WTC11 (cell line): ENCODE data around the gene CFAP298. TPM values are rescaled to one million over a fixed set of nuclear protein-coding genes. Genes with fewer than 3 reads are reported as not detected.

Source experiments
- ATAC-seq: fragments of 200-7000 bp; cut with Tn5 transposase; 2 replicates; pipeline ENCODE4 v1.10.0; 2021; ENCODE audit warnings: mild to moderate bottlenecking, moderate library complexity
- CTCF ChIA-PET: fragments of 300-600 bp; sonication (Branson Sonifier 250); formaldehyde crosslinking; loops from one replicate; lab custom pipeline; 2021; ENCODE audit warnings: antibody characterized with exemption; lab: Charles Lee
- POLR2A ChIA-PET: fragments of 350-600 bp; sonication (Branson Sonifier 250); formaldehyde crosslinking; loops from one replicate; lab custom pipeline; 2021; ENCODE audit warnings: antibody characterized with exemption; lab: Charles Lee
- DNase-seq: peaks from one replicate; pipeline ENCODE4 v3.0.0; 2021; ENCODE audit warnings: low spot score
- H3K27ac Mint-ChIP-seq: 2 replicates; pipeline ENCODE4 v1.8.0; 2021; ENCODE audit warnings: mixed read lengths
- H3K27me3 Mint-ChIP-seq: 2 replicates; pipeline ENCODE4 v1.8.0; 2021; ENCODE audit warnings: low read depth, mild to moderate bottlenecking, moderate library complexity, mixed read lengths
- H3K36me3 Mint-ChIP-seq: 2 replicates; pipeline ENCODE4 v1.8.0; 2021; ENCODE audit warnings: mixed read lengths
- H3K4me1 Mint-ChIP-seq: 2 replicates; pipeline ENCODE4 v1.8.0; 2022; ENCODE audit warnings: mixed read lengths
- H3K4me3 Mint-ChIP-seq: 2 replicates; pipeline ENCODE4 v1.8.0; 2021; ENCODE audit warnings: mild to moderate bottlenecking, moderate library complexity, mixed read lengths
- H3K9me3 Mint-ChIP-seq: 2 replicates; pipeline ENCODE4 v1.8.0; 2021; ENCODE audit warnings: mixed read lengths
- ATF1 ChIP-seq: sonication (generic); formaldehyde crosslinking; IDR thresholded peaks from 2 replicates; pipeline ENCODE4 v1.8.1; 2023; ENCODE audit warnings: mild to moderate bottlenecking, moderate library complexity, missing genetic modification reagents
- ATF6 ChIP-seq: sonication (generic); formaldehyde crosslinking; IDR thresholded peaks from 2 replicates; pipeline ENCODE4 v1.8.1; 2023; ENCODE audit warnings: mild to moderate bottlenecking, missing genetic modification reagents
- ELF4 ChIP-seq: sonication (generic); formaldehyde crosslinking; IDR thresholded peaks from 2 replicates; pipeline ENCODE4 v1.8.1; 2022; ENCODE audit warnings: low read depth, mild to moderate bottlenecking, moderate library complexity, missing genetic modification reagents
- EMX1 ChIP-seq: fragments of 250-450 bp; sonication (Bioruptor Pico); IDR thresholded peaks from 2 replicates; pipeline ENCODE4 v1.8.0; 2021; ENCODE audit warnings: mild to moderate bottlenecking
- FOXP1 ChIP-seq: sonication (generic); formaldehyde crosslinking; IDR thresholded peaks from 2 replicates; pipeline ENCODE4 v1.8.0; 2022; ENCODE audit warnings: missing genetic modification reagents, mild to moderate bottlenecking, moderate library complexity, borderline replicate concordance
- HMGA2 ChIP-seq: fragments of 250-450 bp; sonication (Bioruptor Pico); IDR thresholded peaks from 2 replicates; pipeline ENCODE4 v1.4.0; 2021; ENCODE audit warnings: mild to moderate bottlenecking, moderate library complexity
- IRF2 ChIP-seq: sonication (generic); formaldehyde crosslinking; IDR thresholded peaks from 2 replicates; pipeline ENCODE4 v1.8.0; 2022; ENCODE audit warnings: low read depth, missing genetic modification reagents, borderline replicate concordance
- MAX ChIP-seq: sonication (generic); formaldehyde crosslinking; IDR thresholded peaks from 2 replicates; pipeline ENCODE4 v1.8.0; 2022; ENCODE audit warnings: mild to moderate bottlenecking, missing genetic modification reagents
- MXD4 ChIP-seq: fragments of 250-450 bp; sonication (Bioruptor Pico); IDR thresholded peaks from 2 replicates; pipeline ENCODE4 v1.8.0; 2021; ENCODE audit warnings: mild to moderate bottlenecking, moderate library complexity, borderline replicate concordance
- PRDM15 ChIP-seq: sonication (generic); formaldehyde crosslinking; IDR thresholded peaks from 2 replicates; pipeline ENCODE4 v1.8.0; 2022; ENCODE audit warnings: missing genetic modification reagents
- SOX15 ChIP-seq: fragments of 250-450 bp; sonication (Bioruptor Pico); IDR thresholded peaks from 2 replicates; pipeline ENCODE4 v1.9.0; 2021; ENCODE audit warnings: mild to moderate bottlenecking
- TEAD1 ChIP-seq: sonication (generic); formaldehyde crosslinking; IDR thresholded peaks from 2 replicates; pipeline ENCODE4 v1.8.0; 2022; ENCODE audit warnings: mild to moderate bottlenecking, missing genetic modification reagents
- ZMAT4 ChIP-seq: fragments of 250-450 bp; sonication (Bioruptor Pico); IDR thresholded peaks from 2 replicates; pipeline ENCODE4 v1.9.0; 2021; ENCODE audit warnings: mild to moderate bottlenecking
- ZNF138 ChIP-seq: sonication (generic); formaldehyde crosslinking; conservative IDR thresholded peaks from 2 replicates; pipeline ENCODE4 v1.8.1; 2022; ENCODE audit warnings: mild to moderate bottlenecking, moderate library complexity, missing genetic modification reagents
- ZNF263 ChIP-seq: sonication (generic); formaldehyde crosslinking; IDR thresholded peaks from 2 replicates; pipeline ENCODE4 v1.8.1; 2022; ENCODE audit warnings: low read depth, mild to moderate bottlenecking, moderate library complexity, missing genetic modification reagents
- ZNF281 ChIP-seq: sonication (generic); formaldehyde crosslinking; IDR thresholded peaks from 2 replicates; pipeline ENCODE4 v1.8.0; 2023; ENCODE audit warnings: mild to moderate bottlenecking, missing genetic modification reagents
- ZNF396 ChIP-seq: fragments of 250-450 bp; sonication (Bioruptor Pico); IDR thresholded peaks from 2 replicates; pipeline ENCODE4 v1.8.0; 2021; ENCODE audit warnings: mild to moderate bottlenecking, moderate library complexity, borderline replicate concordance
- total RNA-seq: library from RNA; stranded (reverse); gene quantifications from 3 replicates; pipeline ENCODE4 v1.2.3, GENCODE V29; 2021
- TF ChIP-seq, protein P1 (sequence below): sonication (generic); formaldehyde crosslinking; IDR thresholded peaks from 2 replicates; pipeline ENCODE4 v1.8.0; 2022; ENCODE audit warnings: mild to moderate bottlenecking, missing genetic modification reagents
- TF ChIP-seq, protein P2 (sequence below): fragments of 250-450 bp; sonication (Bioruptor Pico); IDR thresholded peaks from 2 replicates; pipeline ENCODE4 v1.8.0; 2021; ENCODE audit warnings: mild to moderate bottlenecking

The CFAP298 gene
- total RNA-seq, 1 experiment from 2014 or later, result 98.1 TPM

DNA sequence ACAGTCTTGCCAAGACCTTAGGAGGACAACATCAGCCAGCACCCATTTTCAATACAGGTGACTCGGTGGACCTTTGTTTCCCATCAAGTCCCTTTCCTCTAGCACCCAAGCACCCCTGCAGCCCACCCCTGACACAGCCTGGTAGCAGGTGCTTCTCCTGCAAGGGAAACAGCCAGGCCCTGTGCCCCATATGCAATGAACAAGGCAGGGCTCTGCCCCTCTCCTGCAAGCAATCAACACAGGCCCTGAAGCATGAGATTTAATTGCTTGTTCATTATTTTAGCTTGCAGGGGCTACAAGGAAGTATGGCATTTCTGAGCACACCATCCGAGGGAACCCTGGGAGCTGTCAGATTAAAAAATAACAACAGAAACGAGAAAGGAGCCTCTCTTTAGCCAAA lies 62.3 kb downstream of the CFAP298 start (continued):
- TF ChIP-seq PRDM15 (no peak), ZNF263 (no peak), MXD4 (CRISPR knock-in tag) (no peak), FOXP1 (CRISPR knock-in tag) (no peak)

- Mint-ChIP-seq H3K36me3 (no peaks in the 10 kb centered on the region), H3K27me3 (no peaks in the 10 kb centered on the region; the same call in 1 of the 2 replicates), H3K4me1 (peaks cover 9% of the 10 kb centered on the region), H3K4me3 (no peak overlapping the region), H3K27ac (no peak overlapping the region), H3K9me3 (no peaks in the 10 kb centered on the region)
- CTCF ChIA-PET, result no interaction called here
- POLR2A ChIA-PET, result no interaction called here
- no peak for ATAC-seq
- TF ChIP-seq EMX1 (no peak), ATF1 (CRISPR knock-in tag) (no peak), IRF2 (CRISPR knock-in tag) (no peak), ZMAT4 (no peak), ZNF281 (CRISPR knock-in tag) (no peak), ELF4 (no peak), TEAD1 (CRISPR knock-in tag) (no peak), SOX15 (CRISPR knock-in tag) (no peak), ATF6 (CRISPR knock-in tag) (no peak), ZNF396 (CRISPR knock-in tag) (no peak), ZNF138 (CRISPR knock-in tag) (no peak), MAX (CRISPR knock-in tag) (no peak), HMGA2 (CRISPR knock-in tag) (no peak)
- TF ChIP-seq, protein P1, sequence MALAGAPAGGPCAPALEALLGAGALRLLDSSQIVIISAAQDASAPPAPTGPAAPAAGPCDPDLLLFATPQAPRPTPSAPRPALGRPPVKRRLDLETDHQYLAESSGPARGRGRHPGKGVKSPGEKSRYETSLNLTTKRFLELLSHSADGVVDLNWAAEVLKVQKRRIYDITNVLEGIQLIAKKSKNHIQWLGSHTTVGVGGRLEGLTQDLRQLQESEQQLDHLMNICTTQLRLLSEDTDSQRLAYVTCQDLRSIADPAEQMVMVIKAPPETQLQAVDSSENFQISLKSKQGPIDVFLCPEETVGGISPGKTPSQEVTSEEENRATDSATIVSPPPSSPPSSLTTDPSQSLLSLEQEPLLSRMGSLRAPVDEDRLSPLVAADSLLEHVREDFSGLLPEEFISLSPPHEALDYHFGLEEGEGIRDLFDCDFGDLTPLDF (CRISPR knock-in tag), result no peak
- TF ChIP-seq, protein P2, sequence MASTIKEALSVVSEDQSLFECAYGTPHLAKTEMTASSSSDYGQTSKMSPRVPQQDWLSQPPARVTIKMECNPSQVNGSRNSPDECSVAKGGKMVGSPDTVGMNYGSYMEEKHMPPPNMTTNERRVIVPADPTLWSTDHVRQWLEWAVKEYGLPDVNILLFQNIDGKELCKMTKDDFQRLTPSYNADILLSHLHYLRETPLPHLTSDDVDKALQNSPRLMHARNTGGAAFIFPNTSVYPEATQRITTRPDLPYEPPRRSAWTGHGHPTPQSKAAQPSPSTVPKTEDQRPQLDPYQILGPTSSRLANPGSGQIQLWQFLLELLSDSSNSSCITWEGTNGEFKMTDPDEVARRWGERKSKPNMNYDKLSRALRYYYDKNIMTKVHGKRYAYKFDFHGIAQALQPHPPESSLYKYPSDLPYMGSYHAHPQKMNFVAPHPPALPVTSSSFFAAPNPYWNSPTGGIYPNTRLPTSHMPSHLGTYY (CRISPR knock-in tag), result no peak
- no peak for DNase-seq
Measured at GRCh38 chr21:32549440-32549839, 62.7 kb downstream of the CFAP298 start.
